ENCODE measurements around the gene LRG1.
"Not testable (repeated sequence)": the region's sequence is repeated elsewhere in the genome, so short reads cannot be mapped to it uniquely, and the experiment has no call there.

Gene LRG1

DNA sequence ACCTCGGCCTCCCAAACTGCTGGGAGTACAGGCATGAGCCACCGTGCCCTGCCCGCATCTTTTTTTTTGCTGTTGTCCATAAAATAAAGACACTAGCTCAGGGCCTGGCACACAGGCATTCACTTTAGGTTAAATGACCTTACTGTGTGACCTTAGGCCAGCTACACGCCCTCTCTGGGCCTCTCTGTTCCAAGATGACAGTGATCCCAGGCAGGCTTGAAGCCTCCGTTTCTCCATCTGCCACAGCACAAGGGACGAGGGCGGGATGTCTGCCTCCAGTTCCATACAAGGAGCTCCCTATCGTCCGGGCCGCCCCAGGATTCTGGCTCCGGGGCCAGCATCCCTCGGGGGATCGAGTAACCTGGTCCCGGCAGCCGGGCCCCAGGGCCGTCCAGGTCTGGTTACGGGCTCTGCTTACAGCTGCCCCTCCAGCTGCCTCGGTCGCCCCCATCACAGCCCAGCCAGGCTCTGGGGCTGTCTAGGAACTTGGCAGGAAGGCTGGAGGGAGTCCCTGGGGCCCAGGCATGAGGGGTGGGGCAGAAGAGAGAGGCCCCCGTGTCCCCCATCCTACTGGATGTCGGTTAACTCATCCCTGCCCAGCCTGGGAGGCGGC is 31.6 kb upstream of the LRG1 start:
- Histone ChIP-seq H3K9ac (ENCODE audit: low read length) (no peak overlapping the region), H3K4me3 (ENCODE audit: low read length) (no peak overlapping the region), H3K36me3 (ENCODE audit: control insufficient read depth, low read depth, low read length) (no peaks in the 10 kb centered on the region), H3K27ac (ENCODE audit: low read length) (no peak overlapping the region), H3K4me1 (ENCODE audit: control insufficient read depth, low read depth, low read length) (peaks cover 8% of the 10 kb centered on the region), H3K27me3 (ENCODE audit: control insufficient read depth, insufficient read depth, low read length) (no peaks in the 10 kb centered on the region), H3K9me3 (ENCODE audit: control insufficient read depth, low read depth, low read length) (no peaks in the 10 kb centered on the region)

DNA sequence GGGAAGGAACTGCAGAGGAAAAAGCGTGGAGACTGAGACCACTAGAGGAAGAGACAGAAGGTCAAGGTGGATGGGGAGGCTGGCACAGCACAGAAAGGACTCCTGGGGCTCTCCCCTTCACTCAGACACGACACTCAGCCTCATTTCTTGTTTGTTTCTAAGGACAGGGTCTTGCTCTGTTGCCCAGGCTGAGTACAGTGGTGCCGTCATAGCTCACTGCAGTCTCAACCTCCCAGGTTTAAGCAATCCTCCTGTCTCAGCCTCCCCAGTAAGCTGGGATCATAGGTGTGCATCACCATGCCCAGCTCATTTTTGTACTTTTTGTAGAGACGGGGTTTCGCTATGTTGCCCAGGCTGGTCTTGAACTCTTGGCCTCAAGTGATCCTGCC is 31.1 kb upstream of the LRG1 start:
- H3K36me3 ChIP-seq (ENCODE audit: control insufficient read depth, low read depth, low read length): no peaks in the 10 kb centered on the region
- H3K4me1 ChIP-seq (ENCODE audit: control insufficient read depth, low read depth, low read length): peaks cover 8% of the 10 kb centered on the region
- H3K4me3 ChIP-seq (ENCODE audit: low read length): no peak overlapping the region
- H3K27me3 ChIP-seq (ENCODE audit: control insufficient read depth, insufficient read depth, low read length): no peaks in the 10 kb centered on the region
- H3K9ac ChIP-seq (ENCODE audit: low read length): no peak overlapping the region
- H3K9me3 ChIP-seq (ENCODE audit: control insufficient read depth, low read depth, low read length): no peaks in the 10 kb centered on the region
- H3K27ac ChIP-seq (ENCODE audit: low read length): no peak overlapping the region

DNA sequence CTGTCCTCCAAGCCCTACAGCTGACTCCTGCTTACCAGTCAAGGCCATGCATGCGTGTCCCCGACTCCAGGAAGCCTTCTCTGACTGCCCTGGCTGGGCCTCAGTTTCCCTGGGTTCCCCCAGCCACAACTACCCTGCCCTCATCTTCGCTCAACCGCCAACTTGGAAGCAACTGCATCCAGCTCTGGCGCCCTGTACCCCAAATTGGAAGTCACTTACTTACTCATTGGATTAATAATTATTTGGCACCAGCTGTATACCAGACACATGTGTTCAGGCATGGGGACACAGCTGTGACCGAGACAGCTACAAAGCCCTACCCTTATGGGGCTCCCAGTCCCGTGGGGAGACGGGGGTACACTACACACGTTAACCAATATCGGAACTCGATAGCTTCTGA is 30.6 kb upstream of the LRG1 start:
- Histone ChIP-seq H3K9me3 (ENCODE audit: control insufficient read depth, low read depth, low read length) (no peaks in the 10 kb centered on the region), H3K36me3 (ENCODE audit: control insufficient read depth, low read depth, low read length) (no peaks in the 10 kb centered on the region), H3K4me3 (ENCODE audit: low read length) (no peak overlapping the region), H3K4me1 (ENCODE audit: control insufficient read depth, low read depth, low read length) (peaks cover 4% of the 10 kb centered on the region), H3K9ac (ENCODE audit: low read length) (no peak overlapping the region), H3K27ac (ENCODE audit: low read length) (no peak overlapping the region), H3K27me3 (ENCODE audit: control insufficient read depth, insufficient read depth, low read length) (no peaks in the 10 kb centered on the region)

DNA sequence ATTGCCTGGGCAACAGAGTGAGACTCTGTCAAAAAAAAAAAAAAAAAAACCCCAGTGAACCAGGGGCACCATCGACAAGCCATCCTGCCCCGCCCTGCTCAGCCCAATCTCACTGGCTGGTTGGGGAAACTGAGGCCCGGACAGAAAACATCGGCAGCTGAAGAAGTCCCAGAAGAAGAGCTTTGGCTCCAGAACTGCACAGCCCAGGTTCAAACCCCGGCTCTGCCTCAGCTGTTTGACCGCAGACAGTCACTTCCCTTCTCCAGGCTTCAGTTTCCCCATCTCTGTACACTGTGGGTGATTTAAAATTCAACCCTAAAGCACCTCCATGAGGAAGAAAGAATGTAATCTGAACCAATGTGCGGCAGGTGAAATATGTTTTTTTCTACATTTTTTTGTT is 29.1 kb upstream of the LRG1 start:
- H3K9me3 ChIP-seq (ENCODE audit: control insufficient read depth, low read depth, low read length): no peaks in the 10 kb centered on the region
- no peak overlapping the region for H3K27ac ChIP-seq (ENCODE audit: low read length)
- H3K4me3 ChIP-seq (ENCODE audit: low read length): no peak overlapping the region
- H3K9ac ChIP-seq (ENCODE audit: low read length): no peak overlapping the region
- no peaks in the 10 kb centered on the region for H3K27me3 ChIP-seq (ENCODE audit: control insufficient read depth, insufficient read depth, low read length)
- no peaks in the 10 kb centered on the region for H3K36me3 ChIP-seq (ENCODE audit: control insufficient read depth, low read depth, low read length)
- no peaks in the 10 kb centered on the region for H3K4me1 ChIP-seq (ENCODE audit: control insufficient read depth, low read depth, low read length)

DNA sequence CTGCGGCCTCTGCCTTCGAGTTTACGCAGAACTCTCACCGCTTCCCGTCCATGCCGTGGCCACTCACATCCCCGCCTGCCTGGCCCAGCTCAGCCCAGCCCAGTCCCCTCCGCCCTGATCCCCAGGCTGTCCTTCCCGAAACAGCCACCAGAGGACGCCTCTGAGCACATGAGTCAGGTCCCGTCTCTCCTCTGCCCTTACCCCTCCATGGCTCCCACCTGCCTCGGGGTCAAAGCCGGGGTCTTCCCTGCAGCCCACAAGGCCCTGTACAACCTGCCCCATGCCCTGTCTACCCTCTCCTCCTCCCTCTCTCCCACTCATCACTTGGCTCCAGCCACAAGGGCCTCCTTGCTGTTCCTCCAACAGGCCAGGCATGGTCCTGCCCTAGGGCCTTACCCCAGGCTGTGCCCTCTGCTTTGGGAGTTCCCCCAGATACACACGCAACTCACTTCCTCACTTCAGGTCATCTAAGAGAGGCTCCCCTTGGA is 27.8 kb upstream of the LRG1 start:
- no peak overlapping the region for H3K9ac ChIP-seq (ENCODE audit: low read length)
- no peaks in the 10 kb centered on the region for H3K36me3 ChIP-seq (ENCODE audit: control insufficient read depth, low read depth, low read length)
- H3K27ac ChIP-seq (ENCODE audit: low read length): no peak overlapping the region
- H3K4me3 ChIP-seq (ENCODE audit: low read length): no peak overlapping the region
- no peaks in the 10 kb centered on the region for H3K27me3 ChIP-seq (ENCODE audit: control insufficient read depth, insufficient read depth, low read length)
- no peaks in the 10 kb centered on the region for H3K9me3 ChIP-seq (ENCODE audit: control insufficient read depth, low read depth, low read length)
- H3K4me1 ChIP-seq (ENCODE audit: control insufficient read depth, low read depth, low read length): no peaks in the 10 kb centered on the region

DNA sequence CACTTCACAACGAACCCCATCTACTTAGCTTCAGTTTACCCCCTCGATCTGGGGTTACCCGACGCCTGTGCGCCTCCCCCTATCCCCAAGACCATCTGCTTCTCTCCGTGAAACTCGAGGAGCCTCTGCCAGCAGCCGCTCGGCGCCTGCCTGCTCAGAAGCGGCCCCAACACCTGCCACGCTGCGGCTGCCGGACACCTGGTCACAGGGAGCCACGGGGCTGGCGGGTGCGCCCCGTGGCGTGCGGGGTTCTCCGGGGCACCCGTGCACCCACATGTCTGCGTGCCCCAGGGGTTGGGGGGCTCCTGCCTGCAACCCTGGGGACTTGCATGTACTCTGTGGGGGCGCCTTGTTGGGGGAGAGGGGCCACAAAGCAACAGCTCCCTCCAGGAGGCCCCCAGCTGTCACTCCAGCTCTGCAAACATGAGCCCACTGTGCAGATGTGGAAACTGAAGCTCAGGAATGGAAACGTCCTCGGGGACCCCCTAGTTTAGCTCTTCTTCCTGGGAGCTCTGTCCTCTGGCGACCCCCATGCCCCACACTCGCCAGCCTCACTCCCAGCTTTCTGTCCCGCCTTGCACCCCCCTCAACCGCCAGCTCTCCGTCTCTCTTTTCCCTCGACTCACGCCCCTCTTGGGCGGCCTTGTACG is 26.7 kb upstream of the LRG1 start:
- H3K27ac ChIP-seq (ENCODE audit: low read length): no peak overlapping the region
- no peak overlapping the region for H3K9ac ChIP-seq (ENCODE audit: low read length)

DNA sequence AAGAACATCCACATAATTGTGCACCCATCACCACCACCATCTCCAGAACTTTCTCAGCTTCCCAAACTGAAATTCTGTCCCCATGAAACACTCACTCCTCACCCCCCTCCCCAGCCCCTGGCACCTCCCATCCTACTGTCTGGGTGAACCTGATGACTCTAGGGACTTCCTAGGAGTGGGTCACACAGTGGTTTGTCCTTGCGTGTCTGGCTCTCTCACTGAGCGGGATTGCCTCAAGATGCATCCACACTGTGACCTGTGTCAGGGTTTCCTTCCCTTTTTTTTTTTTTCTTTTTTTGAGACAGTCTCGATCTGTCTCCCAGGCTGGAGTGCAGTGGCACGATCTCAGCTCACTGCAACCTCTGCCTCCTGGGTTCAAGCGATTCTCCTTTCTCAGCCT is 23.7 kb upstream of the LRG1 start:
- not testable (repeated sequence) for H3K36me3 ChIP-seq (ENCODE audit: control insufficient read depth, low read depth, low read length); H3K27ac ChIP-seq (ENCODE audit: low read length)

More for the DNA sequence above, 26.7 kb upstream of the LRG1 start:
- no peaks in the 10 kb centered on the region for H3K9me3 ChIP-seq (ENCODE audit: control insufficient read depth, low read depth, low read length)
- no peaks in the 10 kb centered on the region for H3K4me1 ChIP-seq (ENCODE audit: control insufficient read depth, low read depth, low read length)
- no peaks in the 10 kb centered on the region for H3K36me3 ChIP-seq (ENCODE audit: control insufficient read depth, low read depth, low read length)
- H3K27me3 ChIP-seq (ENCODE audit: control insufficient read depth, insufficient read depth, low read length): no peaks in the 10 kb centered on the region
- no peak overlapping the region for H3K4me3 ChIP-seq (ENCODE audit: low read length)

DNA sequence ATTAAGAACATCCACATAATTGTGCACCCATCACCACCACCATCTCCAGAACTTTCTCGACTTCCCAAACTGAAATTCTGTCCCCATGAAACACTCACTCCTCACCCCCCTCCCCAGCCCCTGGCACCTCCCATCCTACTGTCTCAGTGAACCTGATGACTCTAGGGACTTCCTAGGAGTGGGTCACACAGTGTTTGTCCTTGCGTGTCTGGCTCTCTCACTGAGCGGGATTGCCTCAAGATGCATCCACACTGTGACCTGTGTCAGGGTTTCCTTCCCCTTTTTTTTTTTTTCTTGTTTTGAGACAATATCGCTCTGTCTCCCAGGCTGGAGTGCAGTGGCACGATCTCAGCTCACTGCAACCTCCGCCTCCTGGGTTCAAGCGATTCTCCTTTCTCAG is 22.2 kb upstream of the LRG1 start:
- not testable (repeated sequence) for H3K36me3 ChIP-seq (ENCODE audit: control insufficient read depth, low read depth, low read length); H3K9ac ChIP-seq (ENCODE audit: low read length); H3K27ac ChIP-seq (ENCODE audit: low read length); H3K27me3 ChIP-seq (ENCODE audit: control insufficient read depth, insufficient read depth, low read length); H3K4me3 ChIP-seq (ENCODE audit: low read length); H3K4me1 ChIP-seq (ENCODE audit: control insufficient read depth, low read depth, low read length); H3K9me3 ChIP-seq (ENCODE audit: control insufficient read depth, low read depth, low read length)

More for the DNA sequence above, 23.7 kb upstream of the LRG1 start:
- not testable (repeated sequence) for H3K27me3 ChIP-seq (ENCODE audit: control insufficient read depth, insufficient read depth, low read length); H3K4me3 ChIP-seq (ENCODE audit: low read length); H3K4me1 ChIP-seq (ENCODE audit: control insufficient read depth, low read depth, low read length); H3K9ac ChIP-seq (ENCODE audit: low read length); H3K9me3 ChIP-seq (ENCODE audit: control insufficient read depth, low read depth, low read length)

DNA sequence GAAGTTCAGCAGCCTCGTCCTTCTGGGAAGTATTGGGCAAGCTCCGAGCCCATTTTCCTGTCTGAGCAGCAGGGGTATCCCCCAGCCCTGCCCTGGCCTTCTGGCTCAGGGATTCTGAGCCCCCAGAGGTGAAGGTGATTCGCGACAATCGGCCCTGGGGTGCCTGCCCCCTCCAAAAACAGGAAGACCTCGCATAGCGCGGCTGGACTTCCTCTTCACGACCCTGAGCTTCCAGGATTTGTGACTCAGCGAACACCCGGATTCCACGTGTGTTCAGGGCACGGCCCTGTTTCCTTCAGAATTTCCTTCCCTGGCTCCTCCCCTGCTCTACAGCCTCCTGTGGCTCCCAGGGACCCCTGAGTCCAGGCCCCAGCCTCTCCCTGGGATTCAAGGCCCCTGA is 19.7 kb upstream of the LRG1 start, which contains the start of gene SEMA6B:
Gene SEMA6B, minus strand, starts transcription at position 116 of the 400 bp plus-strand sequence. CDS start 1,227 bp downstream, outside the sequence.
- H3K27me3 ChIP-seq (ENCODE audit: control insufficient read depth, insufficient read depth, low read length): no peaks in the 10 kb centered on the region
- no peak within 1 kb of the TSS for H3K27ac ChIP-seq (ENCODE audit: low read length)
- no peaks in the 10 kb centered on the region for H3K4me1 ChIP-seq (ENCODE audit: control insufficient read depth, low read depth, low read length)
- no peak within 1 kb of the TSS for H3K9ac ChIP-seq (ENCODE audit: low read length)
- no peaks in the 10 kb centered on the region for H3K9me3 ChIP-seq (ENCODE audit: control insufficient read depth, low read depth, low read length)
- H3K36me3 ChIP-seq (ENCODE audit: control insufficient read depth, low read depth, low read length): no peaks in the 10 kb centered on the region
- no peak within 1 kb of the TSS for H3K4me3 ChIP-seq (ENCODE audit: low read length)

DNA sequence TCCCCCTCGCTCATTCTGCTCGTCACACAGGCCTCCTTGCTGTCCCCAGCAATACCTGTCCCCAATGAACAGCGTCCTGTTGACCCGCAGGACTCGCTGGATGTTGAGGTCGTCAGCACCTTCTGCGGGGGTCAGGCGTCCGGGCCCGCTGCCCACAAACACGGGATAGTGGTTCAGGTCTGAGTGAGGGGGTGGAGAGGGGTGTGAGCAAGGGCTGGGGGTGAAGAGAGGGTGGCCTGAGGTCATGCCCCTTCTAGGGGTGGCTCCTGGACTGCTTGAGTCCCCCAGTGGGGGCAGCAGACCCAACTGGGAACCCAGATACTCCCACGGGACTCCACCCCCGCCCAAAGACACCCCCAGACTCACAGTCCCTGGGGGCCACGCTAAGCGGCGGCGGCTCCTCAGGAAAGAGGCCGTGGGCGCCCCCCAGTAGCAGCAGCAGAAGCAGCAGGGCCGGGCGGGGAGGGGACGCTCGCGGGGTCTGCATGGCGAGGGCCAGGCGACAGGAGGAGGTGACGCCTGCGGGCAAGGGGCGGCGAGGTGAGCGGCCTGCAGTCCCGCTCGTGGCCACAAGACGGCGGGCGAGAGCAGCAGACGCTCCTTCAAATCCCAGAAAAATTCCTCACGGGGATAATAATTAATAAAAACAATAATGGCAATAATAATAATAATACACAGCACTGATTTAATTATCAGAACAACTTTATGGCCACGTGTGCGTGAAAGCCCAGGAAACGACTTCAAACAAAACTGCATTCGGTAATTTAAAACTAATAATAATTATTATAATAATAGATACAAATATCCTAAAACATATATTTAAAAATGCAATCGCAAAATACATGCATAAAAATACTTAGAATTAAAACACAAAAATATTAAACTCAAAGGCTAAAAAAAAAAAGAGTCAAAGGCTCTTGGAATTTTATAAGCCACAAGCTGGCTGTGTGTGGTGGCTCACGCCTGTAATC is 18.4 kb upstream of the LRG1 start:
- H3K9ac ChIP-seq (ENCODE audit: low read length): no peak overlapping the region

DNA sequence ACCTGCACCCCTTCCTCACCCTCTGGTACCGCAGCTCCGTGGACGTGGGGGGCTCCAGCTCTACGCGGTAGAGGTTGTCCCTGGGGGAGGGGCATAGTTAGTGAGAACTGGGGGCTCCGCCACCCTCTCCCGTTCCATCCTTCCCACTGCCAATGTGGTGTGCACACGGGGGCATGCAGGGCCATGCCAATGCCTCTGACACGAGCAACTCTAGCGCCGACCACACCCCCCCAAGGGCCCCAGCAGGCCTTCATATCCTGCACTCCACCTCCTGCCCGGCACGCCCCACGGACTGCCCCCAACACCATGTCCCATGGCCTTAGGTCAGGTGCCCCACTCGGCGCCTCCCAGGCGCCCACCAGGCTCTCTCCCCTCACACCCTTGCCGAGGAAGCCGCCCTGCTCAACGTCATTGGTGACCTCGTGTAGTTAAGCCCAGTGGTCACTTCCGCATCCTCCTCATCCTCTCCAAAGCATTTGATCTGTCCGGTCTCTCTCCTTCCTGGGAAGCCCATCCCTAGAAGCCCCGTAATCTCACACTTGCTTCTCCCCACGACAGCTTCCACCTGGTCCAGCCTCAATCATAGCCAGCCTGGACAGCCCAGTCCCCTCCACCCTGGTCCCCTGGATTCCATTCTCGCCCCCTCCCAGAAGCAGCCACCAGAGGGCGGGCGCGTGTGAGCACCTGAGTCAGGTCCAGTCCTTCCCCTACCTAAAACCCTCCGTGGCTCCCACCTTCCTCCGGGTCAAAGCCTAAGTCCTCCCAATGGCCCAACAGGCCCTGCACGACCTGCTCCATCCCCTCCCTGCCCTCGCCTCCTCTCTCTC is 17.5 kb upstream of the LRG1 start:
- Histone ChIP-seq H3K4me1 (ENCODE audit: control insufficient read depth, low read depth, low read length) (no peaks in the 10 kb centered on the region), H3K4me3 (ENCODE audit: low read length) (no peak overlapping the region), H3K27ac (ENCODE audit: low read length) (no peak overlapping the region), H3K9me3 (ENCODE audit: control insufficient read depth, low read depth, low read length) (no peaks in the 10 kb centered on the region), H3K9ac (ENCODE audit: low read length) (no peak overlapping the region), H3K36me3 (ENCODE audit: control insufficient read depth, low read depth, low read length) (peaks cover 17% of the 10 kb centered on the region), H3K27me3 (ENCODE audit: control insufficient read depth, insufficient read depth, low read length) (no peaks in the 10 kb centered on the region)

More for the DNA sequence above, 18.4 kb upstream of the LRG1 start:
- H3K4me1 ChIP-seq (ENCODE audit: control insufficient read depth, low read depth, low read length): no peaks in the 10 kb centered on the region
- no peaks in the 10 kb centered on the region for H3K9me3 ChIP-seq (ENCODE audit: control insufficient read depth, low read depth, low read length)
- peaks cover 9% of the 10 kb centered on the region for H3K36me3 ChIP-seq (ENCODE audit: control insufficient read depth, low read depth, low read length)
- H3K4me3 ChIP-seq (ENCODE audit: low read length): no peak overlapping the region
- H3K27ac ChIP-seq (ENCODE audit: low read length): no peak overlapping the region
- no peaks in the 10 kb centered on the region for H3K27me3 ChIP-seq (ENCODE audit: control insufficient read depth, insufficient read depth, low read length)
